Spleen (tissue), 7 donors: Measurements from ENCODE around the gene KCTD1.

ENCODE experiments used
- CTCF ChIP-seq, 11 experiments: fragments of 200-600 bp in 7 of 11; fragments of 450-650 bp in 4 of 11; sonication (generic) in 4 of 11; IDR thresholded peaks in 8 of 11; conservative IDR thresholded peaks in 3 of 11; 1 replicate in 7 of 11; 2 replicates in 4 of 11; pipeline versions ENCODE4 v1.4.0 to v1.8.0; 2016 to 2021; ENCODE audit warnings: antibody characterized with exemption in 11 of 11, inconsistent platforms in 4 of 11, mild to moderate bottlenecking in 1 of 11
- POLR2A ChIP-seq, 3 donors: fragments of 450-650 bp; IDR thresholded peaks; one replicate each; pipeline ENCODE4 v1.5.1; 2017; ENCODE audit warnings: antibody characterized with exemption in 3 of 3, mild to moderate bottlenecking in 1 of 3
- donor health status: DM: no; HTN: no; CAD: no; lungs with moderate emphysema.
- donor health status: DM: no; HTN: no; CAD: no.
- donor health status: DM: no; HTN: no; CAD: no.

- TF ChIP-seq CTCF (IDR thresholded peaks at IDR 0.05 in 8 of 11, conservative IDR thresholded peaks at IDR 0.05 in 3 of 11) (no peak), POLR2A (IDR thresholded peaks at IDR 0.05) (no peak)
These were observed 69.2 kb downstream of the KCTD1 start for GRCh38 chr18:26479065-26479680.
